OCI-LY1 (cell line): Measurements from ENCODE around the gene EFS.

Experiments
- H2AFZ ChIP-seq: fragments of 200-600 bp; sonication (generic), shearing (Covaris generic); 2 replicates; pipeline ENCODE4 v1.6.0; 2014; ENCODE audit warnings: antibody characterized with exemption, mild to moderate bottlenecking, low read length
- H3F3A ChIP-seq: fragments of 200-600 bp; sonication (generic), shearing (Covaris generic); 2 replicates; pipeline ENCODE4 v1.6.0; 2014; ENCODE audit warnings: mild to moderate bottlenecking, antibody characterized with exemption, low read length, moderate library complexity; ENCODE audit not compliant: insufficient read depth
- H3K27ac ChIP-seq: fragments of 200-600 bp; sonication (generic); 2 replicates; pipeline ENCODE4 v1.5.1; 2014; ENCODE audit warnings: low read length, mixed run types, mild to moderate bottlenecking, low read depth; ENCODE audit not compliant: poor library complexity, severe bottlenecking
- H3K27me3 ChIP-seq: fragments of 200-600 bp; sonication (generic); 2 replicates; pipeline ENCODE4 v1.6.0; 2014; ENCODE audit warnings: antibody characterized with exemption, mild to moderate bottlenecking, low read length, moderate library complexity; ENCODE audit not compliant: insufficient read depth
- H3K36me3 ChIP-seq: fragments of 200-600 bp; sonication (generic); 2 replicates; pipeline ENCODE4 v1.6.1; 2014; ENCODE audit warnings: mild to moderate bottlenecking, antibody characterized with exemption, low read length, moderate library complexity, mixed read lengths; ENCODE audit not compliant: insufficient read depth
- H3K4me1 ChIP-seq: fragments of 200-600 bp; sonication (generic); 2 replicates; pipeline ENCODE4 v1.5.1; 2014; ENCODE audit warnings: mild to moderate bottlenecking, low read length, moderate library complexity; ENCODE audit not compliant: insufficient read depth, severe bottlenecking
- H3K4me2 ChIP-seq: fragments of 200-600 bp; sonication (generic), shearing (Covaris generic); 2 replicates; pipeline ENCODE4 v1.6.1; 2014; ENCODE audit warnings: low read length
- H3K4me3 ChIP-seq: fragments of 200-600 bp; sonication (generic); 2 replicates; pipeline ENCODE4 v1.5.1; 2014; ENCODE audit warnings: low read length, low read depth, mild to moderate bottlenecking, mixed read lengths; ENCODE audit not compliant: poor library complexity, severe bottlenecking
- H3K79me2 ChIP-seq: fragments of 200-600 bp; shearing (Covaris generic); 2 replicates; pipeline ENCODE4 v1.6.1; 2016; ENCODE audit warnings: mixed run types, low read length, mixed read lengths; ENCODE audit not compliant: insufficient read depth
- H3K9ac ChIP-seq: fragments of 200-600 bp; sonication (generic), shearing (Covaris generic); 2 replicates; pipeline ENCODE4 v1.6.1; 2014; ENCODE audit warnings: mild to moderate bottlenecking, low read length, mixed read lengths
- H3K9me2 ChIP-seq: fragments of 200-600 bp; sonication (generic), shearing (Covaris generic); 2 replicates; pipeline ENCODE4 v1.6.1; 2014; ENCODE audit warnings: low read depth, mild to moderate bottlenecking, low read length, mixed read lengths
- H3K9me3 ChIP-seq: fragments of 200-600 bp; shearing (Covaris generic); 2 replicates; pipeline ENCODE4 v1.6.1; 2014; ENCODE audit warnings: low read length, mixed read lengths
- H4K20me1 ChIP-seq: fragments of 200-600 bp; sonication (generic), shearing (Covaris generic); 2 replicates; pipeline ENCODE4 v1.6.0; 2016; ENCODE audit warnings: mild to moderate bottlenecking, low read length; ENCODE audit not compliant: insufficient read depth
- CTCF ChIP-seq: fragments of 200-600 bp; sonication (generic), shearing (Covaris generic); IDR thresholded peaks from 2 replicates; pipeline ENCODE4 v1.5.1; 2017; ENCODE audit warnings: mild to moderate bottlenecking, antibody characterized with exemption, low read length, moderate library complexity, mixed read lengths
- EZH2 ChIP-seq: fragments of 200-600 bp; sonication (generic), shearing (Covaris generic); IDR thresholded peaks from 2 replicates; pipeline ENCODE4 v1.8.0; 2017; ENCODE audit warnings: borderline replicate concordance, mixed run types, mild to moderate bottlenecking, antibody characterized with exemption, low read length, moderate library complexity, mixed read lengths

EFS gene

GRCh38 chr14:23406244-23406643 lies 41.3 kb upstream of the EFS start:
- Histone ChIP-seq H3K9me3 (no peaks in the 10 kb centered on the region), H2AFZ (no peak overlapping the region), H3K4me2 (no peak overlapping the region), H3K27me3 (peaks cover 6% of the 10 kb centered on the region; the same call in 1 of the 2 replicates), H4K20me1 (no peaks in the 10 kb centered on the region), H3K4me1 (no peaks in the 10 kb centered on the region), H3K4me3 (no peak overlapping the region), H3K79me2 (no peaks in the 10 kb centered on the region), H3F3A (no peaks in the 10 kb centered on the region), H3K36me3 (no peaks in the 10 kb centered on the region), H3K9ac (no peak overlapping the region), H3K9me2 (no peaks in the 10 kb centered on the region), H3K27ac (no peak overlapping the region)
- TF ChIP-seq CTCF (no peak), EZH2 (no peak)

- H3K36me3 ChIP-seq = no peaks in the 10 kb centered on the region
- H4K20me1 ChIP-seq = no peaks in the 10 kb centered on the region
- no peak for TF ChIP-seq CTCF
- no peak overlapping the region for H3K4me2 ChIP-seq
- peaks cover 6% of the 10 kb centered on the region; the same call in 1 of the 2 replicates for H3K27me3 ChIP-seq
- H3K9ac ChIP-seq = no peak overlapping the region
- no peaks in the 10 kb centered on the region for H3K9me3 ChIP-seq
- no peaks in the 10 kb centered on the region for H3F3A ChIP-seq
- H3K4me3 ChIP-seq = no peak overlapping the region
- no peak overlapping the region for H2AFZ ChIP-seq
- H3K4me1 ChIP-seq = no peaks in the 10 kb centered on the region
- no peaks in the 10 kb centered on the region for H3K9me2 ChIP-seq
- H3K79me2 ChIP-seq = no peaks in the 10 kb centered on the region
- no peak overlapping the region for H3K27ac ChIP-seq
These were observed 40.6 kb upstream of the EFS start for GRCh38 chr14:23405516-23406025.

GRCh38 chr14:23405096-23405495 lies 40.1 kb upstream of the EFS start:
- Histone ChIP-seq H4K20me1 (no peaks in the 10 kb centered on the region), H3K9ac (no peak overlapping the region), H3K4me2 (no peak overlapping the region), H2AFZ (no peak overlapping the region), H3K9me2 (no peaks in the 10 kb centered on the region), H3K27me3 (peaks cover 6% of the 10 kb centered on the region; the same call in 1 of the 2 replicates), H3K36me3 (no peaks in the 10 kb centered on the region), H3K4me1 (no peaks in the 10 kb centered on the region), H3K79me2 (no peaks in the 10 kb centered on the region), H3F3A (no peaks in the 10 kb centered on the region), H3K4me3 (no peak overlapping the region), H3K27ac (no peak overlapping the region), H3K9me3 (no peaks in the 10 kb centered on the region)
- TF ChIP-seq EZH2 (no peak), CTCF (no peak)
